Panc1 (cell line): ENCODE data around the gene ASB11. TPM values are rescaled to one million over a fixed set of nuclear protein-coding genes. Genes with fewer than 3 reads are reported as not detected.

Experiments used
- ATAC-seq: fragments of 200-7000 bp; cut with Tn5 transposase; 2 replicates; pipeline ENCODE4 v1.9.1; 2020; ENCODE audit warnings: mild to moderate bottlenecking, moderate library complexity
- BruUV-seq: library from RNA; stranded (reverse); fragments of 400-500 nt; replicated peaks from 2 replicates; lab custom pipeline; 2021; lab: Mats Ljungman, UMichigan
- CTCF ChIA-PET: fragments of 300-600 bp; sonication (Branson Sonifier 250); formaldehyde crosslinking; loops from one replicate; lab custom pipeline; 2022; ENCODE audit warnings: antibody characterized with exemption; lab: Charles Lee
- POLR2A ChIA-PET: fragments of 300-600 bp; sonication (Branson Sonifier 250); formaldehyde crosslinking; loops from one replicate; lab custom pipeline; 2022; ENCODE audit warnings: antibody characterized with exemption; lab: Charles Lee
- DNase-seq: peaks from one replicate; pipeline ENCODE4 v3.0.0-alpha.2; 2010; ENCODE audit warnings: low read depth, low spot score
- H3K27ac ChIP-seq: 2 replicates; pipeline ENCODE4 v1.5.1; 2011; ENCODE audit warnings: mild to moderate bottlenecking, low read length, inconsistent platforms
- H3K27me3 ChIP-seq: fragments of 200-500 bp; sonication (Bioruptor generic); 2 replicates; pipeline ENCODE4 v1.6.0; 2014; ENCODE audit warnings: low read length, inconsistent platforms; ENCODE audit not compliant: control insufficient read depth, insufficient read depth
- H3K36me3 ChIP-seq: fragments of 200-500 bp; sonication (Bioruptor generic); 2 replicates; pipeline ENCODE4 v1.5.1; 2014; ENCODE audit warnings: inconsistent platforms, mild to moderate bottlenecking, low read length, moderate library complexity; ENCODE audit not compliant: control insufficient read depth, insufficient read depth
- H3K4me1 ChIP-seq: 2 replicates; pipeline ENCODE4 v1.5.1; 2011; ENCODE audit warnings: inconsistent platforms, mild to moderate bottlenecking, low read length, moderate library complexity; ENCODE audit not compliant: control insufficient read depth, insufficient read depth
- H3K4me3 ChIP-seq, 2 experiments: 2 replicates each; pipeline ENCODE4 v1.5.1; 2011 to 2012; ENCODE audit warnings: low read depth in 2 of 2, low read length in 2 of 2, mild to moderate bottlenecking in 2 of 2, inconsistent platforms in 1 of 2, moderate library complexity in 1 of 2
- H3K9me3 ChIP-seq: fragments of 200-500 bp; sonication (Bioruptor generic); 2 replicates; pipeline ENCODE4 v1.5.1; 2014; ENCODE audit warnings: low read depth, mild to moderate bottlenecking, inconsistent platforms, low read length, moderate library complexity; ENCODE audit not compliant: control insufficient read depth, insufficient read depth
- POLR2AphosphoS5 ChIP-seq: IDR thresholded peaks from 2 replicates; pipeline ENCODE4 v1.6.1; 2012; ENCODE audit warnings: mild to moderate bottlenecking, low read depth, low read length, moderate library complexity
- SIN3A ChIP-seq: IDR thresholded peaks from 2 replicates; pipeline ENCODE4 v1.6.1; 2012; ENCODE audit warnings: low read depth, mild to moderate bottlenecking, low read length, moderate library complexity, borderline replicate concordance; ENCODE audit not compliant: insufficient read depth
- TCF7L2 ChIP-seq: IDR thresholded peaks from 2 replicates; pipeline ENCODE4 v1.6.1; 2011; ENCODE audit warnings: mild to moderate bottlenecking, low read depth, low read length, inconsistent platforms
- in situ Hi-C: cut with HindIII; loops from 2 replicates; pipeline ENCODE4 v1.10.0; 2016; ENCODE audit warnings: low sequenced_read_pairs, low pct_unique_long_range_greater_than_20kb
- intact Hi-C: fragments of 100-400 bp; cut with micrococcal nuclease; formaldehyde crosslinking; loops from one replicate; pipeline ENCODE4 v1.10.0; 2022; ENCODE audit not compliant: unreplicated experiment
- total RNA-seq: library from RNA; stranded (reverse); gene quantifications from one replicate; pipeline ENCODE4 v1.2.1, GENCODE V29; 2021; ENCODE audit not compliant: unreplicated experiment
- TF ChIP-seq, protein P1 (sequence below), 2 experiments: IDR thresholded peaks; 2 replicates each; pipeline ENCODE4 v1.6.1; 2011 to 2012; ENCODE audit warnings: low read depth in 2 of 2, control low read depth in 1 of 2, low read length in 1 of 2, mild to moderate bottlenecking in 1 of 2, moderate library complexity in 1 of 2; ENCODE audit not compliant: insufficient read depth in 1 of 2
- TF ChIP-seq, protein P2 (sequence below): fragments of 450-650 bp; IDR thresholded peaks from 2 replicates; pipeline ENCODE4 v1.5.1; 2017; ENCODE audit warnings: mild to moderate bottlenecking

The ASB11 gene
- total RNA-seq, 1 experiment from 2014 or later: not detected

DNA sequence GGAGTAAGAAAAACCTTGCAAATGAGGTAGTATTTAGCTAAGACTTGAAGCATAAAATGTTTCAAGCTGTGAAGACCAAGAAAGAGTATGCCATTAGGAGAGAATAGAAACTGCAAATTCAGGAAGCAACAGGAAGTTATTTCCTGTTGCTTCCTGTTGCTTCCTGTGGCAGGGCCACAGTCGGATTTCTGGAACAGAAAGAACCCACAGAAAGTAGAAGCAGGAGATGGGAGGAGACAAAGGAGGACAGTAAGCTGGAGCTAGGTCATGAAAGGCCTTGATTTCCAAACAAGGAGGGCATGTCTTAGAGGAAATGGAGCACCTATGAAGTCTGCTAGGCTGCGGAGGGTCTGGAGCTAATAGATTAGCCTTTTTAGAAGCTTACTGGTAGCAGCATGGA, 17.2 kb downstream of the ASB11 start:
- ATAC-seq (no peak), DNase-seq (no peak)
- Histone ChIP-seq H3K27me3 (no peaks in the 10 kb centered on the region), H3K4me1 (no peaks in the 10 kb centered on the region), H3K4me3 (no peak overlapping the region), H3K9me3 (no peaks in the 10 kb centered on the region), H3K36me3 (no peaks in the 10 kb centered on the region), H3K27ac (no peak overlapping the region)
- POLR2A ChIA-PET: no interaction called here
- in situ Hi-C loops (no loop called here), intact Hi-C loops (no loop called here)
- TF ChIP-seq POLR2AphosphoS5: no peak
- no peak for TF ChIP-seq TCF7L2
- TF ChIP-seq, protein P1, sequence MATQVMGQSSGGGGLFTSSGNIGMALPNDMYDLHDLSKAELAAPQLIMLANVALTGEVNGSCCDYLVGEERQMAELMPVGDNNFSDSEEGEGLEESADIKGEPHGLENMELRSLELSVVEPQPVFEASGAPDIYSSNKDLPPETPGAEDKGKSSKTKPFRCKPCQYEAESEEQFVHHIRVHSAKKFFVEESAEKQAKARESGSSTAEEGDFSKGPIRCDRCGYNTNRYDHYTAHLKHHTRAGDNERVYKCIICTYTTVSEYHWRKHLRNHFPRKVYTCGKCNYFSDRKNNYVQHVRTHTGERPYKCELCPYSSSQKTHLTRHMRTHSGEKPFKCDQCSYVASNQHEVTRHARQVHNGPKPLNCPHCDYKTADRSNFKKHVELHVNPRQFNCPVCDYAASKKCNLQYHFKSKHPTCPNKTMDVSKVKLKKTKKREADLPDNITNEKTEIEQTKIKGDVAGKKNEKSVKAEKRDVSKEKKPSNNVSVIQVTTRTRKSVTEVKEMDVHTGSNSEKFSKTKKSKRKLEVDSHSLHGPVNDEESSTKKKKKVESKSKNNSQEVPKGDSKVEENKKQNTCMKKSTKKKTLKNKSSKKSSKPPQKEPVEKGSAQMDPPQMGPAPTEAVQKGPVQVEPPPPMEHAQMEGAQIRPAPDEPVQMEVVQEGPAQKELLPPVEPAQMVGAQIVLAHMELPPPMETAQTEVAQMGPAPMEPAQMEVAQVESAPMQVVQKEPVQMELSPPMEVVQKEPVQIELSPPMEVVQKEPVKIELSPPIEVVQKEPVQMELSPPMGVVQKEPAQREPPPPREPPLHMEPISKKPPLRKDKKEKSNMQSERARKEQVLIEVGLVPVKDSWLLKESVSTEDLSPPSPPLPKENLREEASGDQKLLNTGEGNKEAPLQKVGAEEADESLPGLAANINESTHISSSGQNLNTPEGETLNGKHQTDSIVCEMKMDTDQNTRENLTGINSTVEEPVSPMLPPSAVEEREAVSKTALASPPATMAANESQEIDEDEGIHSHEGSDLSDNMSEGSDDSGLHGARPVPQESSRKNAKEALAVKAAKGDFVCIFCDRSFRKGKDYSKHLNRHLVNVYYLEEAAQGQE (IDR thresholded peaks at IDR 0.05; ENCODE audit: insufficient read depth in 1 of 2, low read depth in 2 of 2, low read length in 1 of 2): no peak
- TF ChIP-seq, protein P2, sequence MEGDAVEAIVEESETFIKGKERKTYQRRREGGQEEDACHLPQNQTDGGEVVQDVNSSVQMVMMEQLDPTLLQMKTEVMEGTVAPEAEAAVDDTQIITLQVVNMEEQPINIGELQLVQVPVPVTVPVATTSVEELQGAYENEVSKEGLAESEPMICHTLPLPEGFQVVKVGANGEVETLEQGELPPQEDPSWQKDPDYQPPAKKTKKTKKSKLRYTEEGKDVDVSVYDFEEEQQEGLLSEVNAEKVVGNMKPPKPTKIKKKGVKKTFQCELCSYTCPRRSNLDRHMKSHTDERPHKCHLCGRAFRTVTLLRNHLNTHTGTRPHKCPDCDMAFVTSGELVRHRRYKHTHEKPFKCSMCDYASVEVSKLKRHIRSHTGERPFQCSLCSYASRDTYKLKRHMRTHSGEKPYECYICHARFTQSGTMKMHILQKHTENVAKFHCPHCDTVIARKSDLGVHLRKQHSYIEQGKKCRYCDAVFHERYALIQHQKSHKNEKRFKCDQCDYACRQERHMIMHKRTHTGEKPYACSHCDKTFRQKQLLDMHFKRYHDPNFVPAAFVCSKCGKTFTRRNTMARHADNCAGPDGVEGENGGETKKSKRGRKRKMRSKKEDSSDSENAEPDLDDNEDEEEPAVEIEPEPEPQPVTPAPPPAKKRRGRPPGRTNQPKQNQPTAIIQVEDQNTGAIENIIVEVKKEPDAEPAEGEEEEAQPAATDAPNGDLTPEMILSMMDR: no peak
- no peak for TF ChIP-seq SIN3A
- CTCF ChIA-PET: no interaction called here
- no TSS peak for BruUV-seq

DNA sequence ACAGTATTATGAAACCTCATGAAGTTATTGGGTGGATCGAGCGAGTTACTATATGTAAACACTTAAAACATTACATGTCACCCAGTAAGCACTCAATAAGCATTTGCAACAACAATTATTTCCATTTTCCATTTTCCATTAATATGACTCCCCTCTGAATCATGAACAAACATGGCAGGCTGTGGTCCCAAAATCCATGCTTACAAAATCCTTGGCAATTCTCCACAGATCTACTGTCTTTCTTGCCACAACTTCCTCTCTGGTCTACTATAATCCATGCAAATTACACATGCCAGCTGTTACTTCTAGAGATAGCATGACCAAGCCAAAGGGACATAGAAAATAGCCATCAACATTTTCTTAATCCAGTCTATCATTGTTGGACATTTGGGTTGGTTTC, 22.0 kb downstream of the ASB11 start:
- ChIA-PET POLR2A (no interaction called here), CTCF (no interaction called here)
- no peak for ATAC-seq
- Histone ChIP-seq H3K4me3 (no peak overlapping the region), H3K9me3 (no peaks in the 10 kb centered on the region), H3K4me1 (no peaks in the 10 kb centered on the region), H3K36me3 (no peaks in the 10 kb centered on the region), H3K27ac (no peak overlapping the region), H3K27me3 (no peaks in the 10 kb centered on the region)
- BruUV-seq: no TSS peak
- TF ChIP-seq POLR2AphosphoS5: no peak
- no peak for TF ChIP-seq SIN3A
- TF ChIP-seq, protein P2: no peak
- TF ChIP-seq, protein P1 (IDR thresholded peaks at IDR 0.05; ENCODE audit: insufficient read depth in 1 of 2, low read depth in 2 of 2, low read length in 1 of 2): no peak
- no peak for TF ChIP-seq TCF7L2
- intact Hi-C loops: no loop called here
- DNase-seq: no peak
- in situ Hi-C loops: no loop called here
